ENCODE measurements around the gene SPDEF.

SPDEF gene

GRCh38 chr6:34494973-34495372 is 61.2 kb downstream of the SPDEF start:
- no peak for DNase-seq (ENCODE audit: low read depth)
- no peak for TF ChIP-seq CTCF (IDR thresholded peaks at IDR 0.05; ENCODE audit: insufficient read depth, low read depth, low read length, missing control alignments)
- H3K4me3 ChIP-seq (ENCODE audit: low read length): no peak overlapping the region

GRCh38 chr6:34493344-34493743 is 62.8 kb downstream of the SPDEF start:
- H3K4me3 ChIP-seq (ENCODE audit: low read length): no peak overlapping the region
- no peak for DNase-seq (ENCODE audit: low read depth)
- TF ChIP-seq CTCF (IDR thresholded peaks at IDR 0.05; ENCODE audit: insufficient read depth, low read depth, low read length, missing control alignments): no peak

- H3K4me3 ChIP-seq (ENCODE audit: low read length): no peak overlapping the region
- DNase-seq (ENCODE audit: low read depth): peak; percentile 31
- no peak for TF ChIP-seq CTCF (IDR thresholded peaks at IDR 0.05; ENCODE audit: insufficient read depth, low read depth, low read length, missing control alignments)
Measured at GRCh38 chr6:34491091-34491430, 65.1 kb downstream of the SPDEF start.

- no peak for TF ChIP-seq CTCF (IDR thresholded peaks at IDR 0.05; ENCODE audit: insufficient read depth, low read depth, low read length, missing control alignments)
- no peak overlapping the region for H3K4me3 ChIP-seq (ENCODE audit: low read length)
- DNase-seq (ENCODE audit: low read depth): no peak
Measured at GRCh38 chr6:34490390-34491090, 65.6 kb downstream of the SPDEF start.

- DNase-seq (ENCODE audit: low read depth): no peak
- TF ChIP-seq CTCF (IDR thresholded peaks at IDR 0.05; ENCODE audit: insufficient read depth, low read depth, low read length, missing control alignments): no peak
Measured at GRCh38 chr6:34489207-34489805, 66.8 kb downstream of the SPDEF start.

More at GRCh38 chr6:34489207-34489805, 66.8 kb downstream of the SPDEF start:
- H3K4me3 ChIP-seq (ENCODE audit: low read length): no peak overlapping the region

Data from epithelial cell of esophagus (primary cell).